Esophagus muscularis mucosa (tissue), 4 donors: ENCODE results near the gene MRGPRD. TPM values are rescaled to one million over a fixed set of nuclear protein-coding genes. Genes with fewer than 3 reads are reported as not detected.
A peak's percentile ranks its signal among the peaks of the same experiment; 100 is the strongest.

Experiments
- DNase-seq: peaks from one replicate; pipeline ENCODE4 v3.0.0-alpha.2; 2017; ENCODE audit errors: extremely low spot score
- H3K27ac ChIP-seq, 4 donors: fragments of 200-600 bp; sonication (generic); replicated peaks in 1 of 4; 1 replicate in 3 of 4; 2 replicates in 1 of 4; pipeline ENCODE4 v1.5.1; 2016 to 2019; ENCODE audit warnings: mild to moderate bottlenecking in 1 of 4
- H3K27me3 ChIP-seq, 4 donors: fragments of 200-600 bp; sonication (generic); one replicate each; pipeline versions ENCODE4 v1.5.1 to v1.6.0; 2016 to 2019
- H3K36me3 ChIP-seq, 4 donors: fragments of 200-600 bp; sonication (generic); one replicate each; pipeline ENCODE4 v1.5.1; 2016 to 2019
- H3K4me1 ChIP-seq, 4 donors: fragments of 200-600 bp; sonication (generic); one replicate each; pipeline ENCODE4 v1.5.1; 2016 to 2019
- H3K4me3 ChIP-seq, 4 donors: fragments of 200-600 bp; sonication (generic); 1 replicate in 2 of 4; 2 replicates in 2 of 4; pipeline ENCODE4 v1.5.1; 2016 to 2019; ENCODE audit warnings: mild to moderate bottlenecking in 4 of 4, moderate library complexity in 1 of 4
- H3K9me3 ChIP-seq, 4 donors: fragments of 200-600 bp; sonication (generic); 1 replicate in 3 of 4; 2 replicates in 1 of 4; pipeline ENCODE4 v1.5.1; 2016 to 2019
- CTCF ChIP-seq, 3 experiments: fragments of 200-600 bp in 2 of 3; fragments of 450-650 bp in 1 of 3; sonication (generic) in 2 of 3; IDR thresholded peaks; one replicate each; pipeline ENCODE4 v1.5.1; 2017 to 2019; ENCODE audit warnings: antibody characterized with exemption in 3 of 3, mild to moderate bottlenecking in 2 of 3, moderate library complexity in 1 of 3
- EP300 ChIP-seq: sonication (generic); formaldehyde crosslinking; IDR thresholded peaks from one replicate; pipeline ENCODE4 v1.6.1; 2017; ENCODE audit warnings: antibody characterized with exemption
- POLR2A ChIP-seq: fragments of 450-650 bp; IDR thresholded peaks from one replicate; pipeline ENCODE4 v1.6.1; 2017; ENCODE audit warnings: antibody characterized with exemption, moderate library complexity, mild to moderate bottlenecking, low read depth
- POLR2AphosphoS5 ChIP-seq, 2 donors: sonication (generic); formaldehyde crosslinking; IDR thresholded peaks; one replicate each; pipeline ENCODE4 v1.6.1; 2017; ENCODE audit warnings: antibody characterized with exemption in 2 of 2
- WGBS: methylation state at CpG from one replicate; pipeline ENCODE4 v1.1.5; 2018; 5-methylcytosine and 5-hydroxymethylcytosine counted together
- intact Hi-C: fragments of 100-400 bp; cut with DNase I; formaldehyde crosslinking; loops from one replicate; pipeline ENCODE4 v1.15.1; 2023
- total RNA-seq, 4 donors: library from RNA; depleted of rRNA; stranded (reverse); fragments of >200 nt; gene quantifications; one replicate each; pipeline versions ENCODE4 v1.1.0 to v1.2.1, GENCODE V29; 2016

MRGPRD gene
- total RNA-seq, 4 donors from 2014 or later = 0.32 to 2.5 (median 0.66) TPM; not detected in 1

- H3K27me3 ChIP-seq = peaks cover 0 to 18% (median 0%) of the 10 kb centered on the region in 4 donors
- H3K36me3 ChIP-seq = peaks cover 0 to 17% (median 4%) of the 10 kb centered on the region in 4 donors
- H3K4me3 ChIP-seq = peak overlapping the region; percentile 65 to 83 (median 72)
- 24% methylated on average over 4 of the region's 43 CpGs for WGBS
- TF ChIP-seq POLR2A (peak; percentile 69), CTCF (IDR thresholded peaks at IDR 0.05) (no peak), EP300 (no peak), POLR2AphosphoS5 (IDR thresholded peaks at IDR 0.05) (peak; percentile 75 to 94)
- H3K27ac ChIP-seq = peak overlapping the region; percentile 95 to 99 (median 97)
- no peak for DNase-seq
- H3K4me1 ChIP-seq = peaks cover 57 to 92% (median 79%) of the 10 kb centered on the region in 4 donors
- no peaks in the 10 kb centered on the region for H3K9me3 ChIP-seq
- intact Hi-C loops = loop anchor here (2.0 kb wide), 1 partner anchor 76 kb away; no protein-coding TSS in a partner anchor
These were observed 30.3 kb upstream of the MRGPRD start for GRCh38 chr11:69010964-69011623.

GRCh38 chr11:69010361-69010891 lies 29.6 kb upstream of the MRGPRD start:
- intact Hi-C loops = loop anchor here (2.0 kb wide), 1 partner anchor 76 kb away; no protein-coding TSS in a partner anchor

GRCh38 chr11:69009441-69010211 lies 28.8 kb upstream of the MRGPRD start:
- WGBS = 34% methylated on average over 8 of the region's 16 CpGs
- no peak for TF ChIP-seq POLR2AphosphoS5 (IDR thresholded peaks at IDR 0.05)
- TF ChIP-seq EP300 = no peak
- no peak for TF ChIP-seq CTCF (IDR thresholded peaks at IDR 0.05)
- TF ChIP-seq POLR2A = no peak
- no peak for DNase-seq
- intact Hi-C loops = loop anchor here (2.0 to 5.0 kb wide), 2 partner anchors 77 to 172 kb away; no protein-coding TSS in a partner anchor
- peak overlapping the region; percentile 95 to 99 (median 97) for H3K27ac ChIP-seq
- H3K4me1 ChIP-seq = peaks cover 54 to 96% (median 84%) of the 10 kb centered on the region in 4 donors
- H3K27me3 ChIP-seq = peaks cover 0 to 18% (median 0%) of the 10 kb centered on the region in 4 donors
- H3K4me3 ChIP-seq = peak overlapping the region; percentile 65 to 83 (median 72)
- peaks cover 9 to 31% (median 16%) of the 10 kb centered on the region in 4 donors for H3K36me3 ChIP-seq
- no peaks in the 10 kb centered on the region for H3K9me3 ChIP-seq

More at GRCh38 chr11:69010361-69010891, 29.6 kb upstream of the MRGPRD start:
- DNase-seq = no peak
- H3K27me3 ChIP-seq = peaks cover 0 to 18% (median 0%) of the 10 kb centered on the region in 4 donors
- peak overlapping the region; percentile 95 to 99 (median 97) for H3K27ac ChIP-seq
- H3K36me3 ChIP-seq = peaks cover 4 to 23% (median 11%) of the 10 kb centered on the region in 4 donors
- H3K9me3 ChIP-seq = no peaks in the 10 kb centered on the region
- 13% methylated on average over 5 of the region's 9 CpGs for WGBS
- TF ChIP-seq EP300 = no peak
- peak overlapping the region; percentile 65 to 83 (median 72) for H3K4me3 ChIP-seq
- H3K4me1 ChIP-seq = peaks cover 57 to 96% (median 84%) of the 10 kb centered on the region in 4 donors

- H3K4me3 ChIP-seq = peak overlapping the region; percentile 0 to 83 (median 71)
These were observed 28.1 kb upstream of the MRGPRD start for GRCh38 chr11:69008737-69009440.

More at GRCh38 chr11:69008737-69009440, 28.1 kb upstream of the MRGPRD start:
- TF ChIP-seq POLR2A (peak; percentile 6), POLR2AphosphoS5 (IDR thresholded peaks at IDR 0.05) (peak; percentile 89 to 96), CTCF (IDR thresholded peaks at IDR 0.05) (no peak), EP300 (no peak)
- 42% methylated on average over 14 of the region's 17 CpGs for WGBS
- H3K4me1 ChIP-seq = peaks cover 53 to 96% (median 84%) of the 10 kb centered on the region in 4 donors
- intact Hi-C loops = loop anchor here (5.0 kb wide), 1 partner anchor 172 kb away; no protein-coding TSS in a partner anchor
- peak overlapping the region; percentile 95 to 99 (median 97) for H3K27ac ChIP-seq
- H3K9me3 ChIP-seq = no peaks in the 10 kb centered on the region
- peaks cover 0 to 15% (median 0%) of the 10 kb centered on the region in 4 donors for H3K27me3 ChIP-seq
- peaks cover 9 to 39% (median 21%) of the 10 kb centered on the region in 4 donors for H3K36me3 ChIP-seq
- peak; percentile 96 for DNase-seq
